CD4-positive, alpha-beta T cell (primary cell): ENCODE measurements around the gene WDFY2. TPM values are rescaled to one million over a fixed set of nuclear protein-coding genes. Genes with fewer than 3 reads are reported as not detected.

Source experiments
- ATAC-seq: fragments of 200-7000 bp; cut with Tn5 transposase; one replicate; pipeline ENCODE4 v1.10.0; 2022; ENCODE audit warnings: mild to moderate bottlenecking; ENCODE audit not compliant: poor library complexity
- CTCF ChIA-PET: fragments of 350-600 bp; sonication (Branson Sonifier 250); formaldehyde crosslinking; loops from one replicate; lab custom pipeline; 2021; ENCODE audit warnings: antibody characterized with exemption, inconsistent platforms; lab: Charles Lee
- POLR2A ChIA-PET: fragments of 350-600 bp; sonication (Branson Sonifier 250); formaldehyde crosslinking; loops from one replicate; lab custom pipeline; 2021; ENCODE audit warnings: antibody characterized with exemption, inconsistent platforms; lab: Charles Lee
- DNase-seq, 14 experiments: peaks; one replicate each; pipeline ENCODE4 v3.0.0-alpha.2; 2013 to 2020; ENCODE audit warnings: mixed read lengths in 2 of 14
- H3K27ac ChIP-seq, 2 donors: one replicate each; pipeline versions ENCODE4 v1.5.1 to v1.7.0; 2013; ENCODE audit warnings: low read length in 2 of 2, low read depth in 1 of 2, mild to moderate bottlenecking in 1 of 2
- H3K27me3 ChIP-seq, 2 experiments: 1 replicate in 1 of 2; 2 replicates in 1 of 2; pipeline versions ENCODE4 v1.6.1 to v1.7.0; 2013; ENCODE audit warnings: low read length in 2 of 2, control low read depth in 1 of 2, mild to moderate bottlenecking in 1 of 2, moderate library complexity in 1 of 2; ENCODE audit not compliant: insufficient read depth in 2 of 2, control insufficient read depth in 1 of 2
- H3K36me3 ChIP-seq: one replicate; pipeline ENCODE4 v1.6.1; 2013; ENCODE audit warnings: low read length, control low read depth; ENCODE audit not compliant: insufficient read depth
- H3K4me1 ChIP-seq: one replicate; pipeline ENCODE4 v1.6.1; 2013; ENCODE audit warnings: low read length, control low read depth; ENCODE audit not compliant: insufficient read depth
- H3K4me3 ChIP-seq: one replicate; pipeline ENCODE4 v1.5.1; 2013; ENCODE audit warnings: mild to moderate bottlenecking, low read length, moderate library complexity
- H3K9me3 ChIP-seq, 2 experiments: 1 replicate in 1 of 2; 2 replicates in 1 of 2; pipeline versions ENCODE4 v1.6.1 to v1.7.0; 2013; ENCODE audit warnings: low read length in 2 of 2, mild to moderate bottlenecking in 2 of 2, control low read depth in 1 of 2, moderate library complexity in 1 of 2; ENCODE audit not compliant: control insufficient read depth in 1 of 2, insufficient read depth in 1 of 2
- H3K27ac Mint-ChIP-seq: one replicate; pipeline ENCODE4 v1.8.0; 2020; ENCODE audit warnings: mixed read lengths
- H3K27me3 Mint-ChIP-seq: one replicate; pipeline ENCODE4 v1.8.0; 2021; ENCODE audit warnings: mixed read lengths
- H3K36me3 Mint-ChIP-seq: one replicate; pipeline ENCODE4 v1.8.0; 2021; ENCODE audit warnings: low read depth, mixed read lengths
- H3K4me1 Mint-ChIP-seq: one replicate; pipeline ENCODE4 v1.8.0; 2021; ENCODE audit warnings: low read depth, mixed read lengths
- H3K4me3 Mint-ChIP-seq: one replicate; pipeline ENCODE4 v1.8.0; 2020; ENCODE audit warnings: mild to moderate bottlenecking, mixed read lengths
- H3K9me3 Mint-ChIP-seq: one replicate; pipeline ENCODE4 v1.8.0; 2020; ENCODE audit warnings: mixed read lengths
- CTCF ChIP-seq: fragments of 200-600 bp; IDR thresholded peaks from one replicate; pipeline ENCODE4 v1.8.0; 2022; ENCODE audit warnings: antibody characterized with exemption, mild to moderate bottlenecking
- intact Hi-C, 2 experiments: fragments of 100-400 bp; cut with DNase I in 1 of 2; cut with micrococcal nuclease in 1 of 2; formaldehyde crosslinking; loops; one replicate each; pipeline versions ENCODE4 v1.15.1 to v1.9.0; 2023 to 2025; cut with DNase I, micrococcal nuclease
- microRNA-seq: library from miRNA; unstranded; fragments of <30 nt; microRNA quantifications from one replicate; pipeline ENCODE4 v1.2.0, GENCODE V29; 2021; ENCODE audit warnings: borderline microRNAs expressed, borderline replicate concordance
- total RNA-seq, 174 experiments: library from RNA in 2 of 174; stranded (reverse) in 2 of 174; gene quantifications; one replicate each; pipeline ENCODE4 v1.2.3 and lab custom pipeline; 2021 to 2026

Gene WDFY2
- total RNA-seq, 2 experiments from 2014 or later, result 21.4 to 21.9 TPM

- POLR2A ChIA-PET, result interaction anchor here (0.6 to 8.1 kb wide), 10 partner anchors 10 to 365 kb away, joined by 3 to 110 read pairs (median 6); partner anchors contain the start of genes ALG11, INTS6 and TMEM272
- Mint-ChIP-seq H3K27me3 (no peaks in the 10 kb centered on the region), H3K27ac (peak overlapping the region; percentile 89), H3K4me3 (peak overlapping the region; percentile 77), H3K36me3 (peaks cover 82% of the 10 kb centered on the region), H3K9me3 (no peaks in the 10 kb centered on the region), H3K4me1 (peaks cover 93% of the 10 kb centered on the region)
- Histone ChIP-seq H3K4me1 (peaks cover 85% of the 10 kb centered on the region), H3K36me3 (peaks cover 38% of the 10 kb centered on the region), H3K4me3 (no peak overlapping the region), H3K27ac (peak overlapping the region in 1 of 2 donors; percentile 9), H3K9me3 (peaks cover 0 to 3% of the 10 kb centered on the region in 2 experiments), H3K27me3 (no peaks in the 10 kb centered on the region)
- CTCF ChIA-PET, result interaction anchor here (0.7 to 4.4 kb wide), 14 partner anchors 11 to 385 kb away, joined by 3 to 44 read pairs (median 4); partner anchors contain the start of genes TMEM272 and WDFY2
- intact Hi-C loops, result loop anchor here (1.0 to 10.0 kb wide), 6 partner anchors 9 to 839 kb away; partner anchors contain the start of genes CKAP2 (in 1 of the 2), SUGT1 (in 1 of the 2) and VPS36 (in 1 of the 2)
- DNase-seq (no peak), ATAC-seq (no peak)
- TF ChIP-seq CTCF, result no peak
Observed at GRCh38 chr13:51815848-51816247, 231.6 kb downstream of the WDFY2 start.

- Histone ChIP-seq H3K27ac (peak overlapping the region in 1 of 2 donors; percentile 16), H3K4me1 (peaks cover 86% of the 10 kb centered on the region), H3K4me3 (no peak overlapping the region), H3K27me3 (no peaks in the 10 kb centered on the region), H3K9me3 (no peaks in the 10 kb centered on the region), H3K36me3 (peaks cover 29% of the 10 kb centered on the region)
- no peak for ATAC-seq
- POLR2A ChIA-PET, result interaction anchor here (0.6 to 8.1 kb wide), 5 partner anchors 9 to 364 kb away, joined by 3 to 110 read pairs (median 13); partner anchors contain the start of genes INTS6 and TMEM272
- Mint-ChIP-seq H3K4me3 (peak overlapping the region; percentile 49), H3K4me1 (peaks cover 98% of the 10 kb centered on the region), H3K9me3 (no peaks in the 10 kb centered on the region), H3K36me3 (peaks cover 84% of the 10 kb centered on the region), H3K27ac (peak overlapping the region; percentile 89), H3K27me3 (no peaks in the 10 kb centered on the region)
- CTCF ChIA-PET, result interaction anchor here (1.2 to 4.4 kb wide), 4 partner anchors 16 to 311 kb away, joined by 5 to 44 read pairs (median 8); no protein-coding TSS in a partner anchor
- DNase-seq, result no peak
- no peak for TF ChIP-seq CTCF
- intact Hi-C loops, result loop anchor here (5.0 to 10.0 kb wide), 3 partner anchors 36 to 838 kb away; partner anchors contain the start of genes CKAP2 (in 1 of the 2), SUGT1 (in 1 of the 2) and VPS36 (in 1 of the 2)
Observed at GRCh38 chr13:51816604-51817249, 232.5 kb downstream of the WDFY2 start.

Small RNA genes lying within 50 kb of the gene (microRNA-seq; reads per million reads assigned to microRNA genes)
- gene MIR4703, result not detected

Other genes starting within 250 kb of the WDFY2 start
- not detected for gene SERPINE3, start 244.8 kb upstream of the WDFY2 start, total RNA-seq
- 10 to 100 TPM; 40.8 to 45.8 TPM for gene INTS6, start 131.4 kb upstream of the WDFY2 start, total RNA-seq
- 10 to 100 TPM in 1 of 2 experiments, 1 to 10 TPM in 1; 10.0 to 14.8 TPM for gene DHRS12, start 219.7 kb downstream of the WDFY2 start, total RNA-seq